Raji (cell line): ENCODE data around the gene ITIH2.

ENCODE experiments used
- POLR2A ChIP-seq: IDR thresholded peaks from 2 replicates; pipeline ENCODE4 v1.6.1; 2011; ENCODE audit warnings: low read depth, low read length, control low read depth; ENCODE audit not compliant: insufficient read depth

Gene ITIH2

GRCh38 chr10:7703140-7703539 is at the start of gene ITIH2:
Gene ITIH2 (plus strand): TSS chr10:7703316. CDS start chr10:7703435, 119 bp downstream.
- TF ChIP-seq POLR2A, result no peak

- TF ChIP-seq POLR2A, result no peak
Observed at GRCh38 chr10:7657552-7657951, 45.6 kb upstream of the ITIH2 start.

- TF ChIP-seq POLR2A, result no peak
Observed at GRCh38 chr10:7659560-7659959, 43.6 kb upstream of the ITIH2 start.

- TF ChIP-seq POLR2A, result no peak
Observed at GRCh38 chr10:7662522-7662921, 40.6 kb upstream of the ITIH2 start.

GRCh38 chr10:7664707-7665106 is 38.4 kb upstream of the ITIH2 start:
- TF ChIP-seq POLR2A, result no peak

- TF ChIP-seq POLR2A, result no peak
Observed at GRCh38 chr10:7665767-7666166, 37.3 kb upstream of the ITIH2 start.

- no peak for TF ChIP-seq POLR2A
Observed at GRCh38 chr10:7666253-7667023, 36.7 kb upstream of the ITIH2 start, which contains the start of gene ITIH5. Gene ITIH5 (minus strand): TSS chr10:7666966. CDS start chr10:7666892, 74 bp downstream.

- no peak for TF ChIP-seq POLR2A
Observed at GRCh38 chr10:7667262-7668141, 35.6 kb upstream of the ITIH2 start.

- TF ChIP-seq POLR2A, result no peak
Observed at GRCh38 chr10:7670157-7670556, 33.0 kb upstream of the ITIH2 start.

GRCh38 chr10:7672341-7673134 is 30.6 kb upstream of the ITIH2 start:
- no peak for TF ChIP-seq POLR2A

GRCh38 chr10:7679256-7679655 is 23.9 kb upstream of the ITIH2 start:
- TF ChIP-seq POLR2A, result no peak

- no peak for TF ChIP-seq POLR2A
Observed at GRCh38 chr10:7686351-7687171, 16.6 kb upstream of the ITIH2 start.

GRCh38 chr10:7687228-7687907 is 15.7 kb upstream of the ITIH2 start:
- TF ChIP-seq POLR2A, result no peak

GRCh38 chr10:7689591-7689990 is 13.5 kb upstream of the ITIH2 start:
- no peak for TF ChIP-seq POLR2A

GRCh38 chr10:7696545-7696944 is 6.6 kb upstream of the ITIH2 start:
- TF ChIP-seq POLR2A, result no peak
